Activated naive CD8-positive, alpha-beta T cell (primary cell): ENCODE data around the gene TRIM69.
A peak's percentile ranks its signal among the peaks of the same experiment; 100 is the strongest.
"Not testable (repeated sequence)": the region's sequence is repeated elsewhere in the genome, so short reads cannot be mapped to it uniquely, and the experiment has no call there.

Experiments
- H3K27ac Mint-ChIP-seq: one replicate; pipeline ENCODE4 v1.8.0; 2021; ENCODE audit warnings: mixed read lengths
- H3K27me3 Mint-ChIP-seq: one replicate; pipeline ENCODE4 v1.8.0; 2021; ENCODE audit warnings: mixed read lengths
- H3K36me3 Mint-ChIP-seq: one replicate; pipeline ENCODE4 v1.8.0; 2021; ENCODE audit warnings: mixed read lengths
- H3K4me1 Mint-ChIP-seq: one replicate; pipeline ENCODE4 v1.8.0; 2021; ENCODE audit warnings: low read depth, mixed read lengths
- H3K4me3 Mint-ChIP-seq: one replicate; pipeline ENCODE4 v1.8.0; 2021; ENCODE audit warnings: mild to moderate bottlenecking, mixed read lengths
- H3K9me3 Mint-ChIP-seq: one replicate; pipeline ENCODE4 v1.8.0; 2021; ENCODE audit warnings: low read depth, mixed read lengths

Gene TRIM69

DNA sequence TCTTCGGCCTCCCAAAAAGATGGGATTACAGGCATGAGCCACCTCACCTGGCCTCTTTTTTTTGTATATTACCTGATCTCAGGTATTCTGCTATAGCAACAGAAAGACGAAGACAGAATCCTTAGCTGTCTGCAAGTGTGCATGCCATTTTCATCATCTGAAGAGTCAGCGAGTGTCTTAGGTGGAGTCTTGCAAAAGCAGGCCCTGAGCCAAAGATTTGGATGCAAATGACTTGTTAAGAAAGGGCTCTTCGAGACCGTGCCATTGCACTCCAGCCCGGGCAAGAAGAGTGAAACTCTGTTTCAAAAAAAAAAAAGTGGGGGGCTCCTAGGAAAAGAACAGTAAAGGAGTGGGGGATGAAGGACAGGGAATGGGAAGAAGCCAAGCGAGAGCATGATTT, 10.2 kb upstream of the TRIM69 start:
- Mint-ChIP-seq H3K27me3 (no peaks in the 10 kb centered on the region), H3K36me3 (peaks cover 2% of the 10 kb centered on the region), H3K4me1 (peaks cover 66% of the 10 kb centered on the region), H3K9me3 (no peaks in the 10 kb centered on the region), H3K27ac (peak overlapping the region; percentile 100), H3K4me3 (peak overlapping the region; percentile 99)

DNA sequence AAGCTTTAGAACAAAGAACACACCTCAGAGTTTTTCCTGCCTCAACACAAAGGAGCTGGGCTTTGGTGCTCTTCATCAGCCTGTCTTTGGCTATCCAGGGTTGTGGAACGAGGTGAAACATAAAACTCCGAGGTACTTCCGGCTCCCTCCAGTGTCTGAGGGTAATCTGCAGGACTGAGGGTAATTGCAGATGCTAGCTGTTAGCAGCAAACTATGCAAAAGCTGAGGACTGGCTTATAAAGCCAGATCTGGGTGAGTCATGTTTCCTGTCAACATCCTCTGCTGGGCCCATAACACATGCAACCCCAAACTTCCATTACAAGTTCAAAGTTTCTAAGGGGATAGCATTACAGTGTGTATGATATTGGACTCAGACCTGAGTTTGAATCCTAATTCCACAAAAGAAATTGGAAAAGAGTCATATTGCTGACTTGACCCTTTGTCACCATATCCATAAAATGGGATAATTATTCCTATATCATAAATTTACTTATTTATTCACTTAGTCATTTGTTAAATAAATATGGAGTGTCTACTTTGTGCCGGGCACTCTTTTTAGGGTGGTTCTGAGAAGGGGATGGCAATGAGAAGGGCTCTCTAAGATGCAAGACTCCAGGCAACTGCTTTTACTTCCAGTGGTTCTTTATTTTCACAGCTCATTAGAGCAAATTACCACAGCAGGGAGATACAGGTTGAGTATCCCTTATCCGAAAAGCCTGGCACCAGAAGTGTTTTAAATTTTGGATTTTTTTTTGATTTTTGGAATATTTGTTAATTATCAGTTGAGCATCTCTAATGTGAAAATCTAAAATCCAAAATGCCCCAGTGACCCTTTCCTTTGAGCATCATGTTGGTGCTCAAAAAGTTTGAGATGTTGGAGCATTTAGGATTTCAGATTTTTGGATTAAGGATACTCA, 9.5 kb upstream of the TRIM69 start:
- Mint-ChIP-seq H3K4me3 (peak overlapping the region; percentile 99), H3K27ac (peak overlapping the region; percentile 100), H3K4me1 (peaks cover 67% of the 10 kb centered on the region), H3K27me3 (no peaks in the 10 kb centered on the region), H3K9me3 (no peaks in the 10 kb centered on the region), H3K36me3 (peaks cover 6% of the 10 kb centered on the region)

DNA sequence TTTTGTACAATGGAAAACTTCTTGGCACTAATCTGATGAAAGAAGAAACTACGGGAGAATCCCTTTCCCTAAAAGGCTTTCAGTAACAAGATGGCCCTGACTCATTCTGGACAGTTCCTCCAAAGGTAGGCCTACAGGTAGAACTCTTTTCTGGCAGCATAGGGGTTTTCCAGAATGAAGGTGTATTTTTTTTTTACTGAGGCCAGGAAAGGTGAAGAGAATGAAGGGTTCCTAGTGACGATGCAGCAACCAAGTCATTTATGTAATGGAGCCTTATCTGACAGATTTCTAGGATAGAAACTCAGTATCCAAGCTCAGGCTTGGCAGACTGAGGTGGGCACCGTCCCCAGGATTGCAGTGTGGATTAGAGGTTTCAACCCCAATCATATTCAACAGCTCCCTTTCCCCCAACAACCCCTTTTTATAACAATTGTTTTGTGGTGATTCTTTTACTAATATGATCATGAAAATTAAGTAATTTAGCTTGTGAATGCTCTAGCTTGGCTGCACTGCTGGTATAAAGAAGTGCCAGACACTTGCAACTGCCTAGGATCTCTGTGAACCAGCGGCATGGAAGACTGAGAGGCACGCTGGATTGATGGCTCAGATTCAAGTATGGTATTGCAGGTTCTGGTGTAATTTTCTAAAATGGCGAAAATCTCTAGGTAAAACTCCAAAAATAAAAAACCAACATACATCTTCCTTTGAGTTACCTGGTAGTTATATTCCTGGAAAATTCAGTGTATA, 8.7 kb upstream of the TRIM69 start:
- Mint-ChIP-seq H3K27ac (peak overlapping the region; percentile 100), H3K36me3 (peaks cover 14% of the 10 kb centered on the region), H3K9me3 (no peaks in the 10 kb centered on the region), H3K4me1 (peaks cover 68% of the 10 kb centered on the region), H3K27me3 (no peaks in the 10 kb centered on the region), H3K4me3 (peak overlapping the region; percentile 99)

DNA sequence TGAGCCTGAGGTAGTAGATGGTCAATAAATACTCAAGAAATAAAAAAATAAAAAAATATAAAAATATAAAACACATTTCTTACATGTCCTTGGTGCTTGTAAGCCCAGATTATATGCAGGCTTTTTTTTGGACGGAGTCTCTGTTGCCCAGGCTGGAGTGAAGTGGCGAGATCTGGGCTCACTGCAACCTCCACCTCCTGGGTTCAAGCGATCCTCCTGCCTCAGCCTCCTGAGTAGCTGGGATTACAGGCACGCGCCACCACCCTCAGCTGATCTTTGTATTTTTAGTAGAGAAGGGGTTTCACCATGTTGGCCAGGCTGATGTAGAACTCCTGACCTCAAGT, 8.1 kb upstream of the TRIM69 start:
- Mint-ChIP-seq H3K4me1 (peaks cover 69% of the 10 kb centered on the region), H3K27ac (peak overlapping the region; percentile 100), H3K36me3 (peaks cover 14% of the 10 kb centered on the region), H3K4me3 (peak overlapping the region; percentile 99)
- not testable (repeated sequence) for H3K9me3 Mint-ChIP-seq, H3K27me3 Mint-ChIP-seq

DNA sequence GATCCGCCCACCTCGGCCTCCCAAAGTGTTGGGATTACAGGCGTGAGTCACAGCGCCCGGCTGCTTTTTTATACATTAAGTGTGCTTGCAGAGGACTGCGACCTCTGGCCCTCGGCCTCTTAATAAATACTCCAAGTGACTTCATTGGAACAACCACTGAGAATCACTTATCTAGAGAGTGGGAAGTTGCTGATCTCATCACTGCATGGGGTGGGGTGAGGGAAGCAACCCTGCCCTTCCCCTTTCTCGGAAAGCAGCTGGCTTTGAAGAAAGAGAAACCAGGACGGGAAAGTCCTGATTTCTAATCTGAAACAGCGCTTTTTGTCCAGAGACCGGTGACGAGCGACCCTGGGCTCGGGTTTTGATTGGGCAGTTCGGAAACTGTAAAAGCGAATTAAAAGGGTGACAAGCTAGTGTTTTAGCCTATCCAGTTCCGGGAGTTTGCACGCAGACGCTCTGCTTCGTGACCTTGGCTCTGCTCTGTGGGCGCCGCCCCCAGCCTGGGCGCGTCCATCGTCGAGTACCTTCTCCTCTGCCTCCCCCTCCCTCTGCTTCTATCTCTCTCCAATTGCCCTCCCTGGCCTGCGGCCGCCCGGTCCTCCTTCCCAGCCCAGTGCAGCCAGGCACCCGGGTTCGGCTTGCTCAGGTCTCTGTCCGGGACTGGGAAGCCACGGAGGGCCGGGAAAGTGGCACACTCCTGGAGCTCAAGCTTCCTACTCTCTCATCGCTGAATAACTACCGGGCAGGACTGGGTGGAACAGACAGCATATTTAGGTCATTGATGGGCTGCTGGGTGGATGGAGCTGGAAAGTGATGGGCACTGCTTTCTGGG, 7.5 kb upstream of the TRIM69 start:
- peak overlapping the region; percentile 99 for H3K4me3 Mint-ChIP-seq
- H3K9me3 Mint-ChIP-seq, result no peaks in the 10 kb centered on the region
- peaks cover 71% of the 10 kb centered on the region for H3K4me1 Mint-ChIP-seq
- H3K27ac Mint-ChIP-seq, result peak overlapping the region; percentile 100
- H3K36me3 Mint-ChIP-seq, result peaks cover 15% of the 10 kb centered on the region
- H3K27me3 Mint-ChIP-seq, result no peaks in the 10 kb centered on the region

DNA sequence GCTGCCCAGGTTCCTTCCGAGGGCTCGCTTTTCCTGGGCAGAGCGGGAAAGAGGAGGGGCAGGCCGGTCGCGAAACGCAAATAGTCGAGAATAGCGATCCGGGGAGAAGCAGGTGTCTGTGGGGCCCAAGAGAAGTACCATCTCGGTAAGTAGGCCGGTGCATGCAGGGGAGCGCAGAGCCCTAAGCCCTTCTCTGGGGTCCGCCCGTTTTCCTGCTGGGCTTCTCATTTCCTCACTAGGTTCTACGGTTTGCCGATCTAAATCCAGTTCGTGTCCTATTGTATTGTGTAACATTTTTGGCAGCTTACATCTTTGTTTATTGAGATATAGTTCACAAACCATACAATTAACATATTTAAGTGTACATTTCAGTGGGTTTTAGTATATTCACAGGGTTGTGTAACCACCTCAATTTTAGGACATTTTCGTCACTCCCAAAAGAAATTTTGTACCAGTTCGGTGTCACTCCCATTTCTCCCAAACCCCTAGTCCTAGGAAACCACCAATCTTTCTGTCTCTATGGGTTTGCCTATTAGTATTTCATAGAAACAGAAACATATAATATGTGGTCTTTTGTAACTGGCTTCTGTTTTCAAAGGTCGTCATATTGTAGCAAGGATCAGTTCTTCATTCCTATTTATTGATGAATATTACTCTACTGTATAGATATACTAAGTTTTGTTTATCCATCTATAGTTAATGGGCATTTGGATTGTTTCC, 6.8 kb upstream of the TRIM69 start:
- Mint-ChIP-seq H3K4me3 (peak overlapping the region; percentile 99), H3K27me3 (no peaks in the 10 kb centered on the region), H3K4me1 (peaks cover 67% of the 10 kb centered on the region), H3K36me3 (peaks cover 15% of the 10 kb centered on the region), H3K9me3 (no peaks in the 10 kb centered on the region), H3K27ac (peak overlapping the region; percentile 100)

DNA sequence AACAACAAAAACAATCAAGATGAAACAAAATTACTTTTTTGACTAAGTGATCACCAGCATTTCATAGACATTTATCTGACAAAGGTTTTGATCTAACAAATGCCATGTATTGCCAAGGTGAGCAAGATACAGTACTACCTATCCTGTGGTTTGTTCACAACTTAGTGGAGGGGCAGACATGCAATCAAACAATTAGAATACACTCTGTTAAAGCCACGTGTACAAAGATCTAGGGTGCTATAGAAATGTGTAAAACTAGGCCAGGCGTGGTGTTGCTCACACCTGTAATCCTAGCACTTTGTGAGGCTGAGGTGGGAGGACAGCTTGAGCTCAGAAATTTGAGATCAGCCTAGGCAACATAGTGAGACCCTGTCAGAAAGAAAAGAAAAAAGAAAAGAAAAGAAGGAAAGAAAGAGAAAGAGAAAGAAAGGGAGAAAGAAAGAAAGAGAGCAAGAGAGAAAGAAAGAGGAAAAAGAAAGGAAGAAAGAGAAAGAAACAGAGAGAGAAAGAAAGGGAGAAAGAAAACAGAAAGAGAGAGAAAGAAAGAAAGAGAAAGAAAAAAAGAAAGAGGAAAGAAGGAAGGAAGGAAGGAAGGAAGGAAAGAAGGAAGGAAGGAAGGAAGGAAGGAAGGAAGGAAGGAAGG, 1.4 kb upstream of the TRIM69 start:
- H3K9me3 Mint-ChIP-seq, result no peaks in the 10 kb centered on the region
- no peaks in the 10 kb centered on the region for H3K27me3 Mint-ChIP-seq
- H3K4me1 Mint-ChIP-seq, result peaks cover 73% of the 10 kb centered on the region
- peaks cover 17% of the 10 kb centered on the region for H3K36me3 Mint-ChIP-seq
- peak overlapping the region; percentile 90 for H3K4me3 Mint-ChIP-seq
- peak overlapping the region; percentile 99 for H3K27ac Mint-ChIP-seq

DNA sequence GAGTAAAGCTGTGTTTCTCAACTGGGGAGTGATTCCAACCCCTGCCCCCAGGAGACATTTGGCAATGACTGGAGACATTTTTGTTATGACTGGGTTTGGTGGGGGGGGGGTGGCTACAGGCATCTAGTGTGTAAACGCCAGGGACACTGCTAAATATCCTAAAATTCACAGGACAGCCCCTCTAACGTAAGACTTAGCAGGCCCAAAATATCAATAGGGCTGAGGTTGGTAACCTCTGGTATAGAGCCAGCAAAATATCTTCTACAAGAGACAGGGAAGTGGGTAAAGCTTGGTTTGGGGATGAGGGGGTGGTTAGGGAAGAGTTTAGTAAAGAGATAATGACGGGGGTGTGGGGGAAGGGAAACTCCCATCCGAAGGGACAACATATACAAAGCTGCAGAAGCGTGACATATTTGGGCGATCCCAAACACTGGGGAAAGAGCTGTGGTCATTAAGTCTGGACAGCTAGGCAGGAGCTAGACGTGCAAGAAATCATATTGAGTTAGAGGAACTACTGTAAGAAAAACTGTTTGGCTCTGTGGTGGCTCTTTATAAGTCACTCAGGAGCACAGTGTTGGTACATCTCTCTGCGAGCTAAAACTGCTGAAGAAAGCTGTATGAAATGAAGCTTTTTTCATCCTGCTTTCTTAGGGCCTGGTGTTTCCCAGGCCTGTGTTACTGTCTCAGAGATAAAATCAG, 697 bp upstream of the TRIM69 start:
- H3K27ac Mint-ChIP-seq, result peak overlapping the region; percentile 99
- H3K4me3 Mint-ChIP-seq, result peak overlapping the region; percentile 90
- peaks cover 71% of the 10 kb centered on the region for H3K4me1 Mint-ChIP-seq
- H3K36me3 Mint-ChIP-seq, result peaks cover 17% of the 10 kb centered on the region
- no peaks in the 10 kb centered on the region for H3K9me3 Mint-ChIP-seq
- no peaks in the 10 kb centered on the region for H3K27me3 Mint-ChIP-seq

DNA sequence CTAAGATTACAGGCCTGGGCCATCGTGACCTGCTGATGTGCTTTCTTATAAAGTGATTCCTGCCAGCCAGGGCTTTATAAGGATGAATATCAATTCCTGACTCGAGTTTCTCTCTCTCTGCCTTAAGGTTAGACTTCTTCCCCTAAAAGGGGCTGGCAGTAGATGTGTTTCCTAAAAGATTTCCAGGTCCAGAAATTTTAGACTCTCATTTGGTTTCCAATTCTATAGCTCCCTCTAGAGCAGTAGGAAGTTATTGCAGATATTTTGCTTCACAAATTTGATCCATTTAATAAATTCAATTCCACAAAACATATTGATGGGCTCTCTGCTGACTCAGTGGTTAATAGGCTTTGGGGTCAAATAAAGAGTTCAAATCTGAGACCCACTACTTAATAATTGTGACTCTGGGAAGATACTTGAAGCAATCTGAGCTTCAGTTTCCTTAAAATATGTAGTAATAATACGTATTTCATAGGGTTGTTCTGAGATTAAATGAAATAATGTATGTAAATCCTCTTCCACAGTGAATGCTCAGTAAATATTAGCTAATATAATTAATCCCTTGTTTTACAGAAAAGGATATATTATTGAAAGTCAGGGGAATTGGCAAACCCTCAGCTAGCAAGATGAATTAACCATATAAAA, 2.1 kb downstream of the TRIM69 start:
- Mint-ChIP-seq H3K9me3 (no peaks in the 10 kb centered on the region), H3K36me3 (peaks cover 4% of the 10 kb centered on the region), H3K4me3 (peak overlapping the region; percentile 78), H3K27ac (peak overlapping the region; percentile 85), H3K4me1 (peaks cover 52% of the 10 kb centered on the region), H3K27me3 (no peaks in the 10 kb centered on the region)

DNA sequence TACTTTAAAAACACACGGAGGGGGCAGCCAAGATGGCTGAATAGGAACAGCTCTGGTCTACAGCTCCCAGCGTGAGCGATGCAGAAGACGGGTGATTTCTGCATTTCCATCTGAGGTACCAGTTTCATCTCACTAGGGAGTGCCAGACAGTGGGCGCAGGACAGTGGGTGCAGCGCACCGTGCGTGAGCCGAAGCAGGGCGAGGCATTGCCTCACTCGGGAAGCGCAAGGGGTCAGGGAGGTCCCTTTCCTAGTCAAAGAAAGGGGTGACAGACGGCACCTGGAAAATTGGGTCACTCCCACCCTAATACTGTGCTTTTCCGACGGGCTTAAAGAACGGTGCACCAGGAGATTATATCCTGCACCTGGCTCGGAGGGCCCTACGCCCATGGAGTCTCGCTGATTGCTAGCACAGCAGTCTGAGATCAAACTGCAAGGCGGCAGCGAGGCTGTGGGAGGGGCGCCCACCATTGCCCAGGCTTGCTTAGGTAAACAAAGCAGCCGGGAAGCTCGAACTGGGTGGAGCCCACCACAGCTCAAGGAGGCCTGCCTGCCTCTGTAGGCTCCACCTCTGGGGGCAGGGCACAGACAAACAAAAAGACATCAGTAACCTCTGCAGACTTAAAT, 3.0 kb downstream of the TRIM69 start:
- H3K27me3 Mint-ChIP-seq, H3K9me3 Mint-ChIP-seq, H3K36me3 Mint-ChIP-seq: not testable (repeated sequence)
- Mint-ChIP-seq H3K27ac (peak overlapping the region; percentile 85), H3K4me1 (peaks cover 47% of the 10 kb centered on the region), H3K4me3 (peak overlapping the region; percentile 20)

DNA sequence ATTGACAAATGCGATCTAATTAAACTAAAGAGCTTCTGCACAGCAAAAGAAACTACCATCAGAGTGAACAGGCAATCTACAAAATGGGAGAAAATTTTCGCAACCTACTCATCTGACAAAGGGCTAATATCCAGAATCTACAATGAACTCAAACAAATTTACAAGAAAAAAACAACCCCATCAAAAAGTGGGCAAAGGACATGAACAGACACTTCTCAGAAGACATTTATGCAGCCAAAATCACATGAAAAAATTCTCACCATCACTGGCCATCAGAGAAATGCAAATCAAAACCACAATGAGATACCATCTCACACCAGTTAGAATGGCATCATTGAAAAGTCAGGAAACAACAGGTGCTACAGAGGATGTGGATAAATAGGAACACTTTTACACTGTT, 7.1 kb downstream of the TRIM69 start:
- not testable (repeated sequence) for H3K36me3 Mint-ChIP-seq, H3K27me3 Mint-ChIP-seq, H3K4me3 Mint-ChIP-seq, H3K27ac Mint-ChIP-seq
- Mint-ChIP-seq H3K9me3 (peaks cover 12% of the 10 kb centered on the region), H3K4me1 (peaks cover 13% of the 10 kb centered on the region)

DNA sequence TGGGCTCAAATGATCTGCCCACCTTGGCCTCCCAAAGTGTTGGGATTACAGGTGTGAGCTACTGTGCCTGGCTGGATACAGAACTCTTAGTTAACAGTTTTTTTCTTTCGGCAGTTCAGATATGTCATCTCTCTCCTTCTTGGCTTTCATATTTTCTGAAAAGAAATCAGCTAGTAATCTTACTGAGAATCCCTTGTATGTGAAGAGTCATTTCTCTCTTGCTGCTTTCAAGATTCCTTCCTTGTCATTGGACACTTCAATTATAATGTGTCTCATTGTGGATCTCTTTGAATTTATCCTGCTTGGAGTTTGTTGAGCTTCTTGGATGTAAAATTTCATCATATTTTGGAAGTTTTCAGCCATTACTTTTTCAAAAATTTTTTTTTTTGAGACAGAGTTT, 17.0 kb downstream of the TRIM69 start:
- H3K4me3 Mint-ChIP-seq, result no peak overlapping the region
- H3K36me3 Mint-ChIP-seq, result peaks cover 21% of the 10 kb centered on the region

DNA sequence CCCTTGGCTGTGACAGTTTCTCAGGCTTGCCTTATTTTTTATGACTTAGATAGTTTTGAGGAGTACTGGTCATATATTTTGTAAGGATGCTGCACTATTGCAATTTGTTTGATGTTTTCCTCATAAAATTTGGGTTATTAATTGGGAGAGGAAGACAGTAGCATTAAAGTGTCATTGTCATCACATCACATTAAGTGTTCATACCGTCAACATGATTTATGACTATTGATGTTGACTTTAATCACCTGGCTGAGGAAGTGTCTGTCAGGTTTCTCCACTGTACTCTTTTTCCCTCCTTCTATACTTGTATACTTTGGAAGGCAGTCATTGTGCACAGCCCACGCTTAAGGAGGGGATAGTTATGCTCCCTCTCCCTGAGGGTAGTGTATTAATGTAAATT, 26.9 kb downstream of the TRIM69 start:
- Mint-ChIP-seq H3K4me1 (no peaks in the 10 kb centered on the region), H3K27me3 (no peaks in the 10 kb centered on the region), H3K9me3 (no peaks in the 10 kb centered on the region), H3K4me3 (no peak overlapping the region), H3K27ac (no peak overlapping the region), H3K36me3 (peaks cover 10% of the 10 kb centered on the region)

More for the DNA sequence above, 17.0 kb downstream of the TRIM69 start:
- Mint-ChIP-seq H3K9me3 (peaks cover 18% of the 10 kb centered on the region), H3K27ac (no peak overlapping the region), H3K4me1 (peaks cover 2% of the 10 kb centered on the region), H3K27me3 (no peaks in the 10 kb centered on the region)
